ENCODE data around the gene TBX4. TPM values are rescaled to one million over a fixed set of nuclear protein-coding genes. Genes with fewer than 3 reads are reported as not detected.

The TBX4 gene
- total RNA-seq, 1 experiment from 2014 or later = 0.05 TPM

Other genes with a start within 250 kb of the TBX4 start
- gene TBX2, start 52.6 kb upstream of the TBX4 start, total RNA-seq (2014; rRNA removed; shearing (Covaris generic)) = 6.4 and 6.8 TPM in 2 replicates
- gene NACA2, start 138.8 kb downstream of the TBX4 start, total RNA-seq (2014; rRNA removed; shearing (Covaris generic)) = not detected in 2 replicates

Data from SJSA1 (cell line).